ENCODE measurements around the gene CD151.

Gene CD151

DNA sequence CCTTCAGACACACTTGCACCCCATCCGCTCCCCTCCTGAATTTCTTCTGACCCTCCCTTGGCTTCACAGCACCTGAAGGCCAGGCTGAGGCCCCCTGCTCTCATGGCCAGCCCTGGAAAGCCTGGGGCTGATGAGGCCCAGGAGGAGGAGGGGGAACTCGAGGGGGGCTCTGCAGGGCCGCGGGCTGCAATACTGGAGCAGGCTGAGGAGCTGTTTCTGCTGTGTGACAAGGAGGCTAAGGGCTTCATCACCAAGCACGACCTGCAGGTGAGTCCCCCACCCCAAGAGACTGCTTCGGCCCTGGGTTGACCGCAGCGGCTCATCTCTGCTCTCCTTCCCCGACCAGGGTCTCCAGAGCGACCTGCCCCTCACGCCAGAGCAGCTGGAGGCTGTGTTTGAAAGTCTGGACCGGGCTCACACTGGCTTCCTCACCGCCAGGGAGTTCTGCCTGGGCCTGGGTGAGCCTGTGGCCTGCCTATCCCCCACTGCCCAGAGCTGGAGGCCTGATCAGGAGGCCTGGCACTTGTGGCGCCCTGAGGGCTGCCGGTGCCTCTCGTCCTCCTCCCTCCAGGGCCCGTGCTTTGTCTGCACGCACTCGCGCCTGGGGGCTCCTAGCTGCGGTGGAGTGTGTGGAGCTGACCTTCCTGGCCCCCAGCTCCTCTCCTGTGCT lies 4.1 kb upstream of the CD151 start:
- Mint-ChIP-seq H3K4me1 (peaks cover 66% of the 10 kb centered on the region), H3K27me3 (peaks cover 54% of the 10 kb centered on the region), H3K27ac (peak overlapping the region in 1 of 2 donors; percentile 74), H3K4me3 (peak overlapping the region; percentile 69 to 86), H3K9me3 (no peaks in the 10 kb centered on the region)
- no peak for DNase-seq
- ATAC-seq = no peak

DNA sequence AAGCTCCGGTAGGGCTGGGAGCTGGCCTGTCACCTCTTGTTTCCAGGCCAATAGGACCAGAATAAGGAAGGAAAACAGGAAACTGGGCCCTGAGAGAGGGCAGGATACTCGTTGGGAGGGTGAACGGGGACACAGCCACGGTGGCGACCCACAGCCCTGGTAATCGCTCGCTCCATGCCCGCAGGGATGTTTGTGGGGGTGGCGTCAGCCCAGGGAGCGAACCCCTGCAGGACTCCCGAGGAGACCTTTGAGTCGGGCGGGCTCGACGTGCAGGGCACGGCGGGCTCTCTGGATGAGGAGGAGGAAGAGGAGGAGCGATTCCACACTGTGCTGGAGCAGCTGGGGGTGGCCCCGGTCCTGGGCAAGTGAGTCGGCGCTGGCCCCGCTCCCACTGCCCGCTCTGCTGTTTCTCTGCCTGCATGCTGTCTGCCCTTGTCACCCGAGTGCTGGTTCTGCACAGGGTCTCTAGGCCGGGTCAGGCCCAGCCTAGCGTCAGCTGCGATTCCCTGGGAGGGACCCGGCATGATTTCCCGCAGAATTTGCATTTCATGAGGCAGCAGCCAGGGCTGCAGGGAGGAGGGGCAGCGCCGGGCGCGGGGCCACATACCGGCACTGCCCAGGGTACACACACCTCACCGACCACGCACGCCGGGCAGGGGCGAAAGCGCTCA lies 3.4 kb upstream of the CD151 start:
- Mint-ChIP-seq H3K4me3 (peak overlapping the region; percentile 69 to 86), H3K9me3 (no peaks in the 10 kb centered on the region), H3K4me1 (peaks cover 73% of the 10 kb centered on the region), H3K27me3 (peaks cover 54% of the 10 kb centered on the region), H3K27ac (no peak overlapping the region)
- ATAC-seq = no peak
- no peak for DNase-seq

DNA sequence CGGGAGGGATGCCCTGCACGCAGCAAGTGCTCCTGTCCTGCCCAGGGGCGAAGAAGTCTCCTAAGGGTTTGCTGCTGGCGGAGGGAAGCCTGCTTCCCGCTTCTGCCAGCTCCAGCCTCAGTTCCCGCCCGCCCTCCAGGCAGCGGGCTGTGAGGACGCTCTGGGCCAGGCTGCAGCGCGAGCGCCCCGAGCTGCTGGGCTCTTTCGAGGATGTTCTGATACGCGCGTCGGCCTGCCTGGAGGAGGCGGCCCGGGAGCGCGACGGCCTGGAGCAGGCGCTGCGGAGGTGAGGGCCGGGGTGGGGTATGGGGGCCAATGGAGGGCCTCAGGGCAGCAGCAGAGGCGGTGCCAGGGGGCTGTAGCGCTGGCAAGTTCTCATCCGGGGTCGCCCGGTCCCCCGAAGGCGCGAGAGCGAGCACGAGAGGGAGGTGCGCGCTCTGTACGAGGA lies 2.9 kb upstream of the CD151 start:
- H3K4me1 Mint-ChIP-seq = peaks cover 79% of the 10 kb centered on the region
- ATAC-seq (peak; percentile 8), DNase-seq (no peak)
- H3K27ac Mint-ChIP-seq = no peak overlapping the region
- peak overlapping the region; percentile 69 to 86 for H3K4me3 Mint-ChIP-seq
- H3K9me3 Mint-ChIP-seq = no peaks in the 10 kb centered on the region
- H3K27me3 Mint-ChIP-seq = peaks cover 54% of the 10 kb centered on the region

DNA sequence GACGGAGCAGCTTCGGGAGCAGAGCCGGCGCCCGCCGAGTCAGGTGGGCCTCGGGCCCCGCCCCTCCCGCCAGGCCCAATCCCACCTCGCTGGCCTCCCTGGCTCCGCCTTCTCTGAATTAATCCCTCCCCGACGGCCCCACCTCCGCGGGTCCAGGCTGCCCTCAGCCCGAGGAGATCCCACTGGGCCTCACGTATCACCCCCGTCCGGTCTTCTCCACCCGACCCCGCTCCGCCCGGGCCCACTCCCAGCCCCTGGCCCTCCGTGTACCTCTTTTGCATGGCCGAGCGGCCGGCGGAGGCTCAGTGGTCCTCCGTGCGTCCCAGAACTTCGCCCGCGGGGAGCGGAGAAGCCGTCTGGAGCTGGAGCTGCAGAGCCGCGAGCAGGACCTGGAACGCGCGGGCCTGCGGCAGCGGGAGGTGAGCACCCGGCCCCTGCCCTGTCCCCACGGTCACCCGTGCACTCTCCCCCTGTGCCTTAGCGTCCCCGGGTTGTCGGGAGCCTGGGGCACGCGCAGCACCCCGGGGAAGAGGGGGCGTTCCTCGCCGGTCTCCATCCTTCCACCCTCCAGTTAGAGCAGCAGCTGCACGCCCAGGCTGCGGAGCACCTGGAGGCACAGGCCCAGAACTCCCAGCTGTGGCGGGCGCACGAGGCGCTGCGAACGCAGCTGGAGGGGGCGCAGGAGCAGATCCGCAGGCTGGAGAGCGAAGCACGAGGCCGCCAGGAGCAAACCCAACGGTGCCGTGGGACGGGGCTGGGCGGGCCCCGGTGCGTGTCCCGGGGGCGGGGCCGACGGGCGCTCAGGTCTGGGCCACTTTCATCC lies 2.2 kb upstream of the CD151 start:
- DNase-seq = peak; percentile 77 to 82
- Mint-ChIP-seq H3K4me3 (peak overlapping the region; percentile 69 to 86), H3K9me3 (no peaks in the 10 kb centered on the region), H3K4me1 (peaks cover 78% of the 10 kb centered on the region), H3K27me3 (peaks cover 54% of the 10 kb centered on the region), H3K27ac (no peak overlapping the region)
- ATAC-seq = peak; percentile 61

DNA sequence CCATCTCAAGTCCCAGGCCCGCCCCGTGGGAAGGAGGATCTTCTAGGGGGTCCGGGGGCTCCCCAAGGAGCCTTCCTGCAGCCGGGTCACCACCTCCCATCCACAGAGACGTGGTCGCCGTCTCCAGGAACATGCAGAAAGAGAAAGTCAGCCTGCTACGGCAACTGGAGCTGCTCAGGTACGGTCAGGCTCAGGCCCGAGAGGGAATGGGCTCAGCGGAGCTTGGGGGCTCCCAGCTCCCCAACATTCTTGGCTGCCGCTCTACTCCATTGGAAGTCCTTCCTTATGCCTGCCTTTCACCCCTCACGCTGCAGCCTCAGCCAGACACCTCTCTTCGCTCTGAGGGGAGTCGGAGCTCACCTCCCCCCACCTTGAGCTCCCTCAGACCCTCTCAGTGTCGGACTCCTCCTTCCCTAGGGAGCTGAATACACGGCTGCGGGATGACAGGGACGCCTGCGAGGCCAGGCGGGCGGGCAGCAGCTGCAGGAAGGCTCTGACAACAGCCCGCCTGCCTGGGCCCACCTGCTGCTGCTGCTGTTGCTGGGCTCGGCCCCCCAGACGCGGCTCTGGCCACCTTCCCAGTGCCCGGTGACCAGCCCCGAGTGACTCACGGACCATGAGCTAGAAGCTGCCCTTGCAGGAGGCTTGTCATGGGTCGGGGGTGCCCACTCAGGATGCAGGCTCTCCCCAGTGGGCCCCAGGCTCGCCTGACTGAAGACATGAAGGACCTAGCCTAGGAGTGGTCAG lies 1.5 kb upstream of the CD151 start:
- peak overlapping the region; percentile 58 to 68 for H3K4me3 Mint-ChIP-seq
- H3K27me3 Mint-ChIP-seq = peaks cover 54% of the 10 kb centered on the region
- no peak for ATAC-seq
- H3K4me1 Mint-ChIP-seq = peaks cover 83% of the 10 kb centered on the region
- no peaks in the 10 kb centered on the region for H3K9me3 Mint-ChIP-seq
- peak overlapping the region in 1 of 2 donors; percentile 85 for H3K27ac Mint-ChIP-seq
- DNase-seq = peak in 1 of 2 donors; percentile 16

DNA sequence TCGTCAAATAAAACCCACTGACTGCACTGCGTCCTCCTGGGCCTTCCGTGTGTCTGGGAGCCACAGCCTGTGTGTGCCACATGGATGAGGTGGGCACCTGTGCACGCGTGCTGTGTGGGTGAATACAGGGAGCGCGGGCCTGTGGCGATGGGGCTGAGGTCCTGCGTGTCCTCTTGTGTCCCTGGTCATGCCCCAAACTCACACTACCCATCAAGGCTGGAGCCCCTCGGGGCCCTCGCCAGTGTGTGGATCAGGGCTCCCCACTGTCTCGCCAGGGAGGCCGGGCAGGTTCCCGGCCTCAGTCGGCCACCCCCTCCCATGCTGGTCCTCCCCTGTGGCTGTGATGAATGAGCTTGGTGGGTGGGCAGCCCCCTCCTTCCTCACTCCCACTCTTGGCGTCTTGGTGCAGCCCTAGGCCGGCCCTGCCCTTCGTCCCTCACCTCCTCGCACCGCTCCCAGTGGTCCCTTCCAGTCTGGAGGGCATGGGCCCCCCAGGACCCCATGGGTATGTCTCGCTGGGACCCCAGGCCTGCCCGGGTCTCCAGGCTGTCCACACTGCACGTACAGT lies 707 bp upstream of the CD151 start:
- no peak for ATAC-seq
- Mint-ChIP-seq H3K4me1 (peaks cover 81% of the 10 kb centered on the region), H3K4me3 (peak overlapping the region; percentile 58 to 68), H3K27me3 (peaks cover 54% of the 10 kb centered on the region), H3K9me3 (no peaks in the 10 kb centered on the region), H3K27ac (no peak overlapping the region)
- DNase-seq = no peak

DNA sequence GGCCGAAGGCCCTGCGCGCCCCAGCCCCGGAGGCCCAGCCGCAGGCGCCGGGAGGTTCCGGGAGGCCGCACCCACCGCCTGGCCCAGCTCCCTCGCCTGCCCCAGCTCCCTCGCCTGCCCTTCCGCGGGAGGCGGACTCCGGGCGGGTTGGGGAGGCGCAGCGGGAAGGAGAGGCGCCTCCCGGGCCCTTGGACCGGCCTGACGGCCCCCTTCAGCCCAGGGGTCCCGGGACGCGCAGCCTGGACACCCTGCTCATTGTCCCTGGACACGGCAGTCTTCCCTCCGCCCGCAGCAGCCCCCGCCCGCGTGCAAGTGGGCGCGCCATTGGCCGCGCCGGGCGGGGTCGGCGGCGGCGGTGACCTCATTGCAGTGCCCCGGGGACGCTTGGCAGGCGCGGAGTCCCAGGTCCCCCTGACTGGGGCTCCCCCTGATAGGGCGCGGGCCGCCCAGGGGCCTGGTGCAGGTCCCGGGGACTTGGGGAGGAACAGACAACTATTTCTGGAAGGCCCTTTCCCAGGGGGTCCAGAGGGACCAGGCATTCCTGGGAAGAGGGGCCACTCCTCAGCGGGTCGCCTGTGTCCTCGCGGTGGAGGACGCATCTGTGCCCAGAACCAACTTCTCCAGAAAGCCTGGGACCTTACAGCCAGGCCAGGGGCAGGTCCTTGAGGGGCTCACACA lies 501 bp downstream of the CD151 start:
- H3K9me3 Mint-ChIP-seq = no peaks in the 10 kb centered on the region
- peak; percentile 52 to 61 for DNase-seq
- peak overlapping the region; percentile 72 to 79 for H3K4me3 Mint-ChIP-seq
- H3K27ac Mint-ChIP-seq = peak overlapping the region in 1 of 2 donors; percentile 87
- ATAC-seq = peak; percentile 53
- H3K4me1 Mint-ChIP-seq = peaks cover 79% of the 10 kb centered on the region
- H3K27me3 Mint-ChIP-seq = peaks cover 44% of the 10 kb centered on the region

DNA sequence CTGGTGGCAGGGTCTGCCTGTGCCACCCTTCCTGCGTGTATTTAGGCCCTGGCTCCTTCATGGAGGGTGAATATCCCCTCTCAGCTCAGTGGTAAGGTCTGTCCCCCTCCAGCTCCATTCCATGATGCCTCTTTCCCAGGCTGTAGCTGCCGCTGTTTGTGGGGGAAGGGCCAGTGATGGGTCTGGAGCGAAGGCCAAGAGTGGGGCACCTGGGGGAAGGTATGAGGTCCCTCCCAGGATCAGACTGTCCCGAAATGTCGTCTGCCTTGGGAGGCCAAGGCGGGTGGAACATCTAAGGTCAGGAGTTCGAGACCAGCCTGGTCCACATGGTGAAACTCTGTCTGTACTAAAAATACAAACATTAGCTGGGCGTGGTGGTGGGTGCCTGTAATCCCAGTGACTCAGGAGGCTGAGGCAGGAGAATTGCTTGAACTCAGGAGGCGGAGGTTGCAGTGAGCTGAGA lies 1.1 kb downstream of the CD151 start:
- Mint-ChIP-seq H3K4me1 (peaks cover 79% of the 10 kb centered on the region), H3K27ac (peak overlapping the region; percentile 61 to 87), H3K9me3 (no peaks in the 10 kb centered on the region), H3K27me3 (peaks cover 37% of the 10 kb centered on the region), H3K4me3 (peak overlapping the region; percentile 72 to 79)
- no peak for DNase-seq
- ATAC-seq = no peak

DNA sequence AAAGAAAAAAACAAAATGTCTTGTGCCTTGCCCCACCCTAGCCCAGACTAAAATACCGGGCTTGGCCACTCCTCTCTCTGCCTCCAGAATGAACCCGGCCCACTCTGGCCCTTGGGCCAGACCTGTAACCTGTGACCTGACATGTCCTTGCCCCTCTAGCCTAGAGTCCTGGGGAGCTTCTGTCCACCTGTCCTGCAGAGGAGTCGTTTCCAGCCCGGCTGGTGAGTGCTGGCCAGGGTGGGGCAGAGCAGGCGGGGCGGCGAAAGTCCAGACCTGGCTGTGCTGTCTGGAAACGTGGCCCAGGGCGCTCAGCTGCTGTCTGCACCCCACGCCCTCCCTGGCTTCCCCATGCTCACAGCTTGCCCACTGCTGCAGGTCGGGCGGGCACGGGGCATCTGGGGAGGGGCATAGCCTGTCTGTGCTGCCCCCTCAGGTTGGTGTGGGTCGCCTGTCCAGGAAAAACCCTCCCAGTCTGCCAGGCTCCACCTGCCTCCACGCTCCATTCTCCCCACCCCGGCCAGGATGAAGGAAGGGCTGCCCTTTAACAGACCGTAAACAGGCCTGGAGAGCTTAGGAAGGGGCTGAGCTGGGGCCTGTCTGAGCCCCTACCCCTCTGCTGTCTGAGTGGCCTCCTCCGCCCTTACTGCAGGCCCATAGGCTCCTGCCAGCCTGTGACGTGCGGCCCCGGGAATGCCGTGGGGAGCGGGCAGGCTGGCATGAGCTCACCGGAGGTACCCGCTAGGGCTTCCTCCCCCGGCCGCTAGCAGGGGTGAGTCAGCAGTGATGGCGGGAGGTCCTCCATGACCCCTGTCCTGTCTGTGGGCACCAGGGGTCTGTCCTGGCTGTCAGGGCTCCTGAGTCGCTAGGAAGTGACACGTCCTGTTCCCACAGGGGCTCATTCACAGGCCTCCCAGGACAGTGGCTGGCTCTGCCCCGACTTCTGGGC lies 1.9 kb downstream of the CD151 start:
- DNase-seq = no peak
- Mint-ChIP-seq H3K4me3 (peak overlapping the region; percentile 72 to 79), H3K27me3 (peaks cover 30% of the 10 kb centered on the region), H3K27ac (no peak overlapping the region), H3K4me1 (peaks cover 75% of the 10 kb centered on the region), H3K9me3 (no peaks in the 10 kb centered on the region)
- ATAC-seq = no peak

DNA sequence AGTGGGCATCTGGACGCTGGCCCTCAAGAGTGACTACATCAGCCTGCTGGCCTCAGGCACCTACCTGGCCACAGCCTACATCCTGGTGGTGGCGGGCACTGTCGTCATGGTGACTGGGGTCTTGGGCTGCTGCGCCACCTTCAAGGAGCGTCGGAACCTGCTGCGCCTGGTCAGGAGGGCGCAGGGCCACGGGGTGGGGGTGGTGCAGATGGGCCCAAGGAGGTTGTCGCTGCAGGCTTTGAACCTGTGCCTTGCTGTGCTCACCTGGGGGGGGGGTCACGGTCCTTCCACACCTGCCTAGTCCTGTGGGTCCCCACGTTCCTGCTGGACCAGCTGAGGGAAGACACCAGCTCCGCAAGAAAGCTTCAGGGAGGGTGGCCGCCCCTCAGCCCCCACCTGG lies 3.5 kb downstream of the CD151 start:
- Mint-ChIP-seq H3K27ac (no peak overlapping the region), H3K4me1 (peaks cover 78% of the 10 kb centered on the region), H3K27me3 (peaks cover 13% of the 10 kb centered on the region), H3K4me3 (no peak overlapping the region), H3K9me3 (no peaks in the 10 kb centered on the region)
- ATAC-seq (no peak), DNase-seq (no peak)

DNA sequence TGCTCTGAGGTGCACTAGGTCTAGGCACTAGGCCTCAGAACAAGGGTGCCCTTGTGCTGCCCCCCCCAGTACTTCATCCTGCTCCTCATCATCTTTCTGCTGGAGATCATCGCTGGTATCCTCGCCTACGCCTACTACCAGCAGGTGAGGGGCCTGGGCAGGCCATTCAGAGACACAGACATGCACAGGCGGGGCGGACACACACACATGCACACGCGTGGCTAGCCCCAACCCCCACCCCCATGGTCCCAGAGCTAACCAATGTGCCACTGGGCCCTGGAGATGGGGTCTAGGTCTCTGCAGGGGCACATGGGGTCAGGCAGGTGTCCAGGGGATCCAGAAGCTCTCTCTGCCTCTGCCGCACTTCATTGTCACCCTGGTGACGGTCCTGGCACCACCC lies 3.9 kb downstream of the CD151 start:
- Mint-ChIP-seq H3K27me3 (peaks cover 9% of the 10 kb centered on the region), H3K4me3 (no peak overlapping the region), H3K27ac (no peak overlapping the region), H3K9me3 (no peaks in the 10 kb centered on the region), H3K4me1 (peaks cover 76% of the 10 kb centered on the region)
- DNase-seq = no peak
- ATAC-seq = no peak

DNA sequence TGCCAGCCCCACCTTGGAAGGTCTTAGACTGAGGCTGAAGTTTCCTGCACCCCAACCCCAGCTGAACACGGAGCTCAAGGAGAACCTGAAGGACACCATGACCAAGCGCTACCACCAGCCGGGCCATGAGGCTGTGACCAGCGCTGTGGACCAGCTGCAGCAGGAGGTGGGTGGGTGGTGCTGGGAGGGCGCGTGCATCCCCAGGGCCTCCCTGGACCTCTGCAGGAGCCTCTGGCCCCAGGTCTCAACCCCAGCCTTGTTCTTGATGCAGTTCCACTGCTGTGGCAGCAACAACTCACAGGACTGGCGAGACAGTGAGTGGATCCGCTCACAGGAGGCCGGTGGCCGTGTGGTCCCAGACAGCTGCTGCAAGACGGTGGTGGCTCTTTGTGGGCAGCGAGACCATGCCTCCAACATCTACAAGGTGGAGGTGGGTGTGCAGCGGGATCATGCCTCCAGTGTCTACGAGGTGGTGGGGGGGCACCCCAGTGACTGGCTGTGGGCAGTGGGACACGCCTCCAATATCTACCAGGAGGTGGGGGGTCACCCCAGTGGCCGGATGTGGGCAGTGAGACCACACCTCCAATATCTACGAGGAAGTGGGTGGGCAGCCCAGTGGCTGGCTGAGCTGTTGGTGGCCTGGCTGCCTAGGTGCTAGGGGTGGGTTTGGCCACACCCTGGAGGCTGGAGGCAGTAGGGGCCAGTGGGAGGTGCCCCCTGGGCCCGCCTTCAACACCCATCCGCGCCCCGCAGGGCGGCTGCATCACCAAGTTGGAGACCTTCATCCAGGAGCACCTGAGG lies 4.6 kb downstream of the CD151 start:
- H3K27ac Mint-ChIP-seq = no peak overlapping the region
- ATAC-seq (no peak), DNase-seq (no peak)
- H3K27me3 Mint-ChIP-seq = peaks cover 2% of the 10 kb centered on the region
- H3K4me1 Mint-ChIP-seq = peaks cover 69% of the 10 kb centered on the region
- no peak overlapping the region for H3K4me3 Mint-ChIP-seq
- no peaks in the 10 kb centered on the region for H3K9me3 Mint-ChIP-seq

DNA sequence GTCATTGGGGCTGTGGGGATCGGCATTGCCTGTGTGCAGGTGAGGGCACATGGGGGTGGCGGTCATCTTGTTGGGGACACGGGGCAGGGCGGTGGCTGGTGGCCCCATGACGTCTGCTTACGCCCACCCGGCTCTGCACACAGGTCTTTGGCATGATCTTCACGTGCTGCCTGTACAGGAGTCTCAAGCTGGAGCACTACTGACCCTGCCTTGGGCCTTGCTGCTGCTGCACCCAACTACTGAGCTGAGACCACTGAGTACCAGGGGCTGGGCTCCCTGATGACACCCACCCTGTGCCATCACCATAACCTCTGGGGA lies 5.2 kb downstream of the CD151 start:
- Mint-ChIP-seq H3K4me1 (peaks cover 68% of the 10 kb centered on the region), H3K27ac (no peak overlapping the region), H3K4me3 (no peak overlapping the region), H3K9me3 (no peaks in the 10 kb centered on the region), H3K27me3 (no peaks in the 10 kb centered on the region)
- ATAC-seq = no peak
- no peak for DNase-seq
